PC-9 (cell line): ENCODE data around the gene DIP2C. TPM values are rescaled to one million over a fixed set of nuclear protein-coding genes. Genes with fewer than 3 reads are reported as not detected.

ENCODE experiments used
- BruUV-seq: library from RNA; stranded (reverse); fragments of 400-500 nt; replicated peaks from 2 replicates; lab custom pipeline; 2021; lab: Mats Ljungman, UMichigan
- CTCF ChIA-PET: fragments of 300-600 bp; sonication (Branson Sonifier 250); formaldehyde crosslinking; loops from one replicate; lab custom pipeline; 2022; ENCODE audit warnings: antibody characterized with exemption; lab: Charles Lee
- POLR2A ChIA-PET: fragments of 300-600 bp; sonication (Branson Sonifier 250); formaldehyde crosslinking; loops from one replicate; lab custom pipeline; 2022; ENCODE audit warnings: antibody characterized with exemption; ENCODE audit not compliant: unreplicated experiment; lab: Charles Lee
- DNase-seq, 2 experiments: peaks; one replicate each; pipeline versions ENCODE4 v3.0.0 to v3.0.0-alpha.2; 2015 to 2022; ENCODE audit warnings: mixed read lengths in 1 of 2
- H2AFZ ChIP-seq: fragments of 200-600 bp; sonication (generic); 2 replicates; pipeline ENCODE4 v1.8.1; 2017; ENCODE audit warnings: antibody characterized with exemption
- H3F3A ChIP-seq: fragments of 200-600 bp; sonication (generic); 2 replicates; pipeline ENCODE4 v1.8.1; 2017; ENCODE audit warnings: antibody characterized with exemption, mild to moderate bottlenecking, low read depth; ENCODE audit not compliant: insufficient read depth
- H3K27ac ChIP-seq: fragments of 200-600 bp; sonication (generic); 2 replicates; pipeline ENCODE4 v1.6.1; 2016; ENCODE audit warnings: mixed run types
- H3K27me3 ChIP-seq: fragments of 200-600 bp; sonication (generic); 2 replicates; pipeline ENCODE4 v1.6.1; 2016; ENCODE audit warnings: low read depth, mixed run types; ENCODE audit not compliant: insufficient read depth
- H3K36me3 ChIP-seq: fragments of 200-600 bp; sonication (generic); 2 replicates; pipeline ENCODE4 v1.6.1; 2016; ENCODE audit warnings: low read depth, mixed run types
- H3K4me1 ChIP-seq: fragments of 200-600 bp; sonication (generic); replicated peaks from 2 replicates; pipeline ENCODE4 v1.6.1; 2016; ENCODE audit warnings: mixed run types; ENCODE audit not compliant: insufficient read depth
- H3K4me2 ChIP-seq: fragments of 200-600 bp; sonication (generic); 2 replicates; pipeline ENCODE4 v1.6.1; 2017; ENCODE audit warnings: mixed run types
- H3K4me3 ChIP-seq: fragments of 200-600 bp; sonication (generic); 2 replicates; pipeline ENCODE4 v1.6.1; 2016; ENCODE audit warnings: mixed run types
- H3K79me2 ChIP-seq: fragments of 200-600 bp; sonication (generic); 2 replicates; pipeline ENCODE4 v1.6.1; 2017; ENCODE audit warnings: low read depth, mixed run types
- H3K9me2 ChIP-seq: fragments of 200-600 bp; sonication (generic); 2 replicates; pipeline ENCODE4 v1.8.1; 2017; ENCODE audit warnings: mild to moderate bottlenecking; ENCODE audit not compliant: insufficient read depth
- H3K9me3 ChIP-seq: fragments of 200-600 bp; sonication (generic); 2 replicates; pipeline ENCODE4 v1.8.1; 2016; ENCODE audit warnings: low read depth; ENCODE audit not compliant: insufficient read depth
- H4K20me1 ChIP-seq: fragments of 200-600 bp; sonication (generic); 2 replicates; pipeline ENCODE4 v1.8.1; 2017; ENCODE audit not compliant: insufficient read depth
- CTCF ChIP-seq: fragments of 200-600 bp; sonication (generic); conservative IDR thresholded peaks from 2 replicates; pipeline ENCODE4 v1.6.1; 2017; ENCODE audit warnings: mixed run types, antibody characterized with exemption, mild to moderate bottlenecking, moderate library complexity
- EZH2 ChIP-seq: fragments of 200-600 bp; sonication (generic); IDR thresholded peaks from 2 replicates; pipeline ENCODE4 v1.8.0; 2017; ENCODE audit warnings: antibody characterized with exemption, low read depth
- intact Hi-C: fragments of 100-400 bp; cut with micrococcal nuclease; formaldehyde crosslinking; loops from one replicate; pipeline ENCODE4 v1.10.0; 2022; ENCODE audit not compliant: unreplicated experiment
- total RNA-seq: library from RNA; stranded (reverse); gene quantifications from 2 replicates; pipeline ENCODE4 v1.2.3, GENCODE V29; 2021

Gene DIP2C
- total RNA-seq, 1 experiment from 2014 or later = 0.83 TPM

GRCh38 chr10:528173-529165 is 161.0 kb downstream of the DIP2C start:
- Histone ChIP-seq H4K20me1 (no peaks in the 10 kb centered on the region), H3K79me2 (no peaks in the 10 kb centered on the region), H3K4me1 (no peaks in the 10 kb centered on the region), H3K36me3 (no peaks in the 10 kb centered on the region), H3K4me2 (no peak overlapping the region), H3F3A (no peaks in the 10 kb centered on the region), H3K4me3 (no peak overlapping the region), H3K27me3 (peaks cover 53% of the 10 kb centered on the region), H3K9me2 (no peaks in the 10 kb centered on the region), H3K9me3 (no peaks in the 10 kb centered on the region), H3K27ac (no peak overlapping the region), H2AFZ (no peak overlapping the region)
- DNase-seq = no peak
- ChIA-PET POLR2A (no interaction called here), CTCF (no interaction called here)
- intact Hi-C loops = no loop called here
- BruUV-seq = no TSS peak
- TF ChIP-seq CTCF = no peak
- no peak for TF ChIP-seq EZH2

- H3K79me2 ChIP-seq = no peaks in the 10 kb centered on the region
- H3K27ac ChIP-seq = no peak overlapping the region
- intact Hi-C loops = no loop called here
- no peaks in the 10 kb centered on the region for H3K36me3 ChIP-seq
- H3K4me2 ChIP-seq = no peak overlapping the region
- no peaks in the 10 kb centered on the region for H3F3A ChIP-seq
- no peak for DNase-seq
- H3K4me1 ChIP-seq = no peaks in the 10 kb centered on the region
- POLR2A ChIA-PET = no interaction called here
- no TSS peak for BruUV-seq
- CTCF ChIA-PET = no interaction called here
- H3K9me3 ChIP-seq = no peaks in the 10 kb centered on the region
- H3K27me3 ChIP-seq = peaks cover 48% of the 10 kb centered on the region
- TF ChIP-seq EZH2 = no peak
- no peak for TF ChIP-seq CTCF
- H4K20me1 ChIP-seq = no peaks in the 10 kb centered on the region
- H2AFZ ChIP-seq = no peak overlapping the region
- H3K4me3 ChIP-seq = no peak overlapping the region
- no peaks in the 10 kb centered on the region for H3K9me2 ChIP-seq
Measured at GRCh38 chr10:527416-527815, 162.1 kb downstream of the DIP2C start.

GRCh38 chr10:526651-527312 is 162.7 kb downstream of the DIP2C start:
- Histone ChIP-seq H4K20me1 (no peaks in the 10 kb centered on the region), H2AFZ (no peak overlapping the region), H3K4me3 (no peak overlapping the region), H3K36me3 (no peaks in the 10 kb centered on the region), H3K4me2 (no peak overlapping the region), H3K79me2 (no peaks in the 10 kb centered on the region), H3K4me1 (no peaks in the 10 kb centered on the region), H3K9me3 (no peaks in the 10 kb centered on the region), H3K27me3 (peaks cover 48% of the 10 kb centered on the region), H3F3A (no peaks in the 10 kb centered on the region), H3K27ac (no peak overlapping the region), H3K9me2 (no peaks in the 10 kb centered on the region)
- intact Hi-C loops = no loop called here
- no peak for TF ChIP-seq EZH2
- no peak; the same call in 1 of the 2 replicates for TF ChIP-seq CTCF
- no TSS peak for BruUV-seq
- ChIA-PET CTCF (no interaction called here), POLR2A (interaction anchor here (0.8 kb wide), 1 partner anchor 29 kb away, joined by 5 read pairs; no protein-coding TSS in a partner anchor)
- DNase-seq = no peak
